SK-N-SH (cell line): Measurements from ENCODE around the gene PICK1. TPM values are rescaled to one million over a fixed set of nuclear protein-coding genes. Genes with fewer than 3 reads are reported as not detected.

ENCODE experiments used
- CTCF ChIA-PET: fragments of 300-600, 350-600 bp; formaldehyde crosslinking; extraction: SDS; loops from one replicate; lab custom pipeline; 2021; lab: Yijun Ruan, JAX
- POLR2A ChIA-PET: fragments of 350-600 bp; sonication (Branson Sonifier 250); formaldehyde crosslinking; extraction: SDS; loops from one replicate; lab custom pipeline; 2020; ENCODE audit warnings: antibody characterized with exemption, inconsistent platforms; lab: Yijun Ruan, JAX
- DNase-seq: peaks from one replicate; pipeline ENCODE4 v3.0.0; 2012
- H2AFZ ChIP-seq: fragments of 200-600 bp; sonication (generic); 2 replicates; pipeline ENCODE4 v1.8.1; 2016; ENCODE audit warnings: antibody characterized with exemption, mild to moderate bottlenecking, low read depth
- H3F3A ChIP-seq: fragments of 200-600 bp; sonication (generic); replicated peaks from 2 replicates; pipeline ENCODE3; 2016; ENCODE audit warnings: antibody characterized with exemption, mild to moderate bottlenecking; ENCODE audit not compliant: insufficient read depth
- H3K27ac ChIP-seq, 2 experiments: fragments of 200-500 bp in 1 of 2; fragments of 200-600 bp in 1 of 2; sonication (Bioruptor generic) in 1 of 2; sonication (generic), shearing (Covaris generic) in 1 of 2; 2 replicates each; pipeline versions ENCODE4 v1.5.1 to v1.6.1; 2014 to 2016; ENCODE audit warnings: low read depth in 2 of 2, inconsistent platforms in 1 of 2, low read length in 1 of 2, mild to moderate bottlenecking in 1 of 2, mixed read lengths in 1 of 2
- H3K27me3 ChIP-seq: fragments of 200-600 bp; sonication (generic), shearing (Covaris generic); 2 replicates; pipeline ENCODE4 v1.6.1; 2016; ENCODE audit warnings: mixed run types; ENCODE audit not compliant: insufficient read depth
- H3K36me3 ChIP-seq, 2 experiments: fragments of 200-500 bp in 1 of 2; fragments of 200-600 bp in 1 of 2; sonication (Bioruptor generic) in 1 of 2; sonication (generic) in 1 of 2; replicated peaks in 1 of 2; 2 replicates each; pipeline versions ENCODE3 to v1.5.1; 2014 to 2016; ENCODE audit warnings: low read length in 1 of 2, mild to moderate bottlenecking in 1 of 2; ENCODE audit not compliant: insufficient read depth in 2 of 2, control insufficient read depth in 1 of 2
- H3K4me1 ChIP-seq, 2 experiments: fragments of 200-500 bp in 1 of 2; fragments of 200-600 bp in 1 of 2; sonication (Bioruptor generic) in 1 of 2; sonication (generic), shearing (Covaris generic) in 1 of 2; 2 replicates each; pipeline versions ENCODE4 v1.5.1 to v1.6.1; 2014 to 2016; ENCODE audit warnings: low read depth in 1 of 2, low read length in 1 of 2, mixed run types in 1 of 2; ENCODE audit not compliant: insufficient read depth in 2 of 2, control insufficient read depth in 1 of 2
- H3K4me2 ChIP-seq: fragments of 200-600 bp; sonication (generic), shearing (Covaris generic); 2 replicates; pipeline ENCODE4 v1.6.1; 2017; ENCODE audit warnings: mixed run types
- H3K4me3 ChIP-seq, 2 experiments: fragments of 200-500 bp in 1 of 2; fragments of 200-600 bp in 1 of 2; sonication (Bioruptor generic) in 1 of 2; sonication (generic), shearing (Covaris generic) in 1 of 2; 2 replicates each; pipeline versions ENCODE4 v1.5.1 to v1.8.1; 2014 to 2016; ENCODE audit warnings: low read depth in 2 of 2, inconsistent platforms in 1 of 2, low read length in 1 of 2, mild to moderate bottlenecking in 1 of 2, mixed read lengths in 1 of 2, moderate library complexity in 1 of 2
- H3K79me2 ChIP-seq: fragments of 200-600 bp; sonication (generic); 2 replicates; pipeline ENCODE4 v1.8.1; 2017; ENCODE audit warnings: mild to moderate bottlenecking; ENCODE audit not compliant: insufficient read depth
- H3K9ac ChIP-seq: fragments of 200-600 bp; sonication (generic); 2 replicates; pipeline ENCODE4 v1.6.1; 2017; ENCODE audit warnings: mixed run types
- H3K9me2 ChIP-seq: fragments of 200-600 bp; sonication (generic); 2 replicates; pipeline ENCODE4 v1.6.1; 2017; ENCODE audit warnings: mixed run types
- H3K9me3 ChIP-seq: fragments of 200-600 bp; sonication (generic); 2 replicates; pipeline ENCODE4 v1.6.1; 2017; ENCODE audit warnings: mixed run types, mild to moderate bottlenecking, moderate library complexity
- H4K20me1 ChIP-seq: fragments of 200-600 bp; sonication (generic); 2 replicates; pipeline ENCODE4 v1.6.1; 2017; ENCODE audit warnings: mild to moderate bottlenecking, mixed run types; ENCODE audit not compliant: insufficient read depth
- CHD2 ChIP-seq: fragments of 150-350 bp; IDR thresholded peaks from 2 replicates; pipeline ENCODE4 v1.6.1; 2018; ENCODE audit warnings: low read length; ENCODE audit not compliant: partially characterized antibody
- EZH2phosphoT487 ChIP-seq: fragments of 200-600 bp; sonication (generic); IDR thresholded peaks from 2 replicates; pipeline ENCODE4 v1.6.1; 2017; ENCODE audit warnings: low read depth, mixed run types, mild to moderate bottlenecking, antibody characterized with exemption, moderate library complexity, borderline replicate concordance
- FOXJ3 ChIP-seq: sonication (generic); formaldehyde crosslinking; IDR thresholded peaks from 2 replicates; pipeline ENCODE4 v1.5.1; 2020; ENCODE audit warnings: mild to moderate bottlenecking, missing genetic modification reagents
- FOXM1 ChIP-seq: IDR thresholded peaks from 2 replicates; pipeline ENCODE4 v1.4.0; 2012; ENCODE audit warnings: low read depth, mild to moderate bottlenecking
- IRF3 ChIP-seq: fragments of 150-350 bp; IDR thresholded peaks from 2 replicates; pipeline ENCODE4 v1.6.1; 2016; ENCODE audit warnings: mild to moderate bottlenecking, low read depth, low read length
- JUND ChIP-seq: IDR thresholded peaks from 2 replicates; pipeline ENCODE4 v1.4.0; 2012
- POLR2AphosphoS5 ChIP-seq: IDR thresholded peaks from 2 replicates; pipeline ENCODE4 v1.6.1; 2012; ENCODE audit warnings: low read depth, low read length
- RAD21 ChIP-seq: IDR thresholded peaks from 2 replicates; pipeline ENCODE4 v1.6.1; 2012; ENCODE audit warnings: mild to moderate bottlenecking, low read length
- RCOR1 ChIP-seq: fragments of 150-350 bp; IDR thresholded peaks from 2 replicates; pipeline ENCODE4 v1.6.1; 2017; ENCODE audit warnings: antibody characterized with exemption, low read length
- SMC3 ChIP-seq: IDR thresholded peaks from 2 replicates; pipeline ENCODE4 v1.6.1; 2012; ENCODE audit warnings: low read depth, low read length, improper control_type of control experiment
- TAF1 ChIP-seq: IDR thresholded peaks from 2 replicates; pipeline ENCODE4 v1.6.1; 2012; ENCODE audit warnings: low read depth, mild to moderate bottlenecking, low read length, moderate library complexity, borderline replicate concordance
- TEAD4 ChIP-seq: IDR thresholded peaks from 2 replicates; pipeline ENCODE4 v1.4.0; 2012; ENCODE audit warnings: mild to moderate bottlenecking, borderline replicate concordance; ENCODE audit not compliant: insufficient read depth
- WGBS: methylation state at CpG from one replicate; pipeline ENCODE4 v1.1.6; 2017; ENCODE audit warnings: low lambda C conversion rate; 5-methylcytosine and 5-hydroxymethylcytosine counted together
- polyA plus RNA-seq, 3 experiments: library from polyadenylated mRNA; depleted of rRNA; stranded (reverse); fragments of >200 nt; gene quantifications; 2 replicates each; pipeline ENCODE4 v1.2.3, GENCODE V29; 2012
- TF ChIP-seq, protein P1 (sequence below): IDR thresholded peaks from 2 replicates; pipeline ENCODE4; 2012
- TF ChIP-seq, protein P2 (sequence below): IDR thresholded peaks from 2 replicates; pipeline ENCODE4 v1.4.0; 2012; ENCODE audit warnings: low read depth
- TF ChIP-seq, protein P3 (sequence below): IDR thresholded peaks from 2 replicates; pipeline ENCODE4 v1.6.1; 2012; ENCODE audit warnings: mild to moderate bottlenecking, low read depth, low read length, moderate library complexity
- TF ChIP-seq, protein P4 (sequence below): IDR thresholded peaks from 2 replicates; pipeline ENCODE4 v1.4.0; 2012; ENCODE audit warnings: low read depth, borderline replicate concordance

The PICK1 gene
- polyA plus RNA-seq, 1 of the 3 experiments (the other 2 are of a cell fraction): 36.8 TPM

DNA sequence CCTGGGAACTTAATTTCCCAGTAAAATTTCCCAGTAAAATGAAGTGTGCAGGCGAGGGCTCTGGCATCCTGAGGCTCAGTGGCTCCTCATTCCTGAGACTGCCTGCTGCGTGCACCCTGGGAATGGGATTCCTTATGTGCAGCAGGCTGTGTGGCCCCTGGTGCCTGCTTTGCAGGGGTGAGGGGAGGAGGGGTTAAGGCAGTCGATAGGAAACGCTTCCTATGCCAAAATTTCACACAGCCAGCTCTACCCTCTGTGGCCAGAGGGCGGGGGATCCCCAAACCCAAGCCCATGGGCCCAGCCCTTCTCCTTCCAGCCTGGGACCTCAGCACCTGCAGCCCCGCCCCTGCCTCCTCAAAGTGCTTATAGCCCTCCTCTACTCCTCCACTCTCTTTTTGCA is 65.4 kb downstream of the PICK1 start (continued):
- TF ChIP-seq, protein P1, sequence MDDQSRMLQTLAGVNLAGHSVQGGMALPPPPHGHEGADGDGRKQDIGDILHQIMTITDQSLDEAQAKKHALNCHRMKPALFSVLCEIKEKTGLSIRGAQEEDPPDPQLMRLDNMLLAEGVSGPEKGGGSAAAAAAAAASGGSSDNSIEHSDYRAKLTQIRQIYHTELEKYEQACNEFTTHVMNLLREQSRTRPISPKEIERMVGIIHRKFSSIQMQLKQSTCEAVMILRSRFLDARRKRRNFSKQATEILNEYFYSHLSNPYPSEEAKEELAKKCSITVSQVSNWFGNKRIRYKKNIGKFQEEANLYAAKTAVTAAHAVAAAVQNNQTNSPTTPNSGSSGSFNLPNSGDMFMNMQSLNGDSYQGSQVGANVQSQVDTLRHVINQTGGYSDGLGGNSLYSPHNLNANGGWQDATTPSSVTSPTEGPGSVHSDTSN: no peak
- TF ChIP-seq JUND (no peak), RCOR1 (no peak), SMC3 (no peak), CHD2 (no peak)

DNA sequence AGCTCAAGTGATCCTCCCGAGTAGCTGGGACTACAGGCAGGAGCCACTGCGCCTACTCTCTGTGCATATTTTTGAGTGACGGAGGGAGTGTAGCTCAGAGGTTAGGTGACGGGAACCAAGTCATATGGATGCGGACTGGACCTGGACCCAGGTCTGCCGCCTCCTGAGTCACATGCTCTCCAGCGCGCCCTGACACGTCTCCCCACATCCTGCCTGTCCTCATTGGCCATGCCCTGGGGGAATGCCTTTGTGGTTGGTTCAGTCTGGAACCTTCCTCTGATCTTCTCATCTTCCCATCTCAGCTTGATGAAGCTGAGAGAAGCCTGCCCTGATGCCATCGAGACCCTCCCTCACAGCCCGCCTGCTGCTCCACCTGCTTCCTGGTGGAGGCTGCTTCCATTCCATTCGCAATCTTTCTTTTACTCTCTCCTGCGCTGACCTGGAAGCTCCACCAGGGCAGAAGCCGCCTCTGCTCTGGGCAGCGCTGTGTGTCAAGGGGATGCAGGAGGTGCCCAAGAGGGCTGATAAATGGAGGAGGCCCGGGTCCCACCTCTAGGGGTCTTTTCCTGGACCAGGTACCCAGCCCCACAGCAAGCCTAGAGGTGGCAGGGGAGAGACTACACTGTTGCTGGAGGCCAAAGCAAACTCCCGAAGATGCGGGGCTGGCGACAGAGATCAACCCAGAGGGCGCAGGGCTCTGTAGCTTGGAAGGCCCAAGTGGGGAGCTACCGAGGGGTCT is 67.2 kb downstream of the PICK1 start:
- POLR2A ChIA-PET: no interaction called here
- TF ChIP-seq RAD21 (no peak), SMC3 (no peak), TEAD4 (no peak), FOXM1 (no peak), IRF3 (no peak), TAF1 (no peak), EZH2phosphoT487 (no peak), POLR2AphosphoS5 (no peak), FOXJ3 (CRISPR knock-in tag) (no peak)
- TF ChIP-seq, protein P2, sequence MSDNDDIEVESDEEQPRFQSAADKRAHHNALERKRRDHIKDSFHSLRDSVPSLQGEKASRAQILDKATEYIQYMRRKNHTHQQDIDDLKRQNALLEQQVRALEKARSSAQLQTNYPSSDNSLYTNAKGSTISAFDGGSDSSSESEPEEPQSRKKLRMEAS: no peak
- TF ChIP-seq, protein P3, sequence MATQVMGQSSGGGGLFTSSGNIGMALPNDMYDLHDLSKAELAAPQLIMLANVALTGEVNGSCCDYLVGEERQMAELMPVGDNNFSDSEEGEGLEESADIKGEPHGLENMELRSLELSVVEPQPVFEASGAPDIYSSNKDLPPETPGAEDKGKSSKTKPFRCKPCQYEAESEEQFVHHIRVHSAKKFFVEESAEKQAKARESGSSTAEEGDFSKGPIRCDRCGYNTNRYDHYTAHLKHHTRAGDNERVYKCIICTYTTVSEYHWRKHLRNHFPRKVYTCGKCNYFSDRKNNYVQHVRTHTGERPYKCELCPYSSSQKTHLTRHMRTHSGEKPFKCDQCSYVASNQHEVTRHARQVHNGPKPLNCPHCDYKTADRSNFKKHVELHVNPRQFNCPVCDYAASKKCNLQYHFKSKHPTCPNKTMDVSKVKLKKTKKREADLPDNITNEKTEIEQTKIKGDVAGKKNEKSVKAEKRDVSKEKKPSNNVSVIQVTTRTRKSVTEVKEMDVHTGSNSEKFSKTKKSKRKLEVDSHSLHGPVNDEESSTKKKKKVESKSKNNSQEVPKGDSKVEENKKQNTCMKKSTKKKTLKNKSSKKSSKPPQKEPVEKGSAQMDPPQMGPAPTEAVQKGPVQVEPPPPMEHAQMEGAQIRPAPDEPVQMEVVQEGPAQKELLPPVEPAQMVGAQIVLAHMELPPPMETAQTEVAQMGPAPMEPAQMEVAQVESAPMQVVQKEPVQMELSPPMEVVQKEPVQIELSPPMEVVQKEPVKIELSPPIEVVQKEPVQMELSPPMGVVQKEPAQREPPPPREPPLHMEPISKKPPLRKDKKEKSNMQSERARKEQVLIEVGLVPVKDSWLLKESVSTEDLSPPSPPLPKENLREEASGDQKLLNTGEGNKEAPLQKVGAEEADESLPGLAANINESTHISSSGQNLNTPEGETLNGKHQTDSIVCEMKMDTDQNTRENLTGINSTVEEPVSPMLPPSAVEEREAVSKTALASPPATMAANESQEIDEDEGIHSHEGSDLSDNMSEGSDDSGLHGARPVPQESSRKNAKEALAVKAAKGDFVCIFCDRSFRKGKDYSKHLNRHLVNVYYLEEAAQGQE: no peak
- TF ChIP-seq, protein P4, sequence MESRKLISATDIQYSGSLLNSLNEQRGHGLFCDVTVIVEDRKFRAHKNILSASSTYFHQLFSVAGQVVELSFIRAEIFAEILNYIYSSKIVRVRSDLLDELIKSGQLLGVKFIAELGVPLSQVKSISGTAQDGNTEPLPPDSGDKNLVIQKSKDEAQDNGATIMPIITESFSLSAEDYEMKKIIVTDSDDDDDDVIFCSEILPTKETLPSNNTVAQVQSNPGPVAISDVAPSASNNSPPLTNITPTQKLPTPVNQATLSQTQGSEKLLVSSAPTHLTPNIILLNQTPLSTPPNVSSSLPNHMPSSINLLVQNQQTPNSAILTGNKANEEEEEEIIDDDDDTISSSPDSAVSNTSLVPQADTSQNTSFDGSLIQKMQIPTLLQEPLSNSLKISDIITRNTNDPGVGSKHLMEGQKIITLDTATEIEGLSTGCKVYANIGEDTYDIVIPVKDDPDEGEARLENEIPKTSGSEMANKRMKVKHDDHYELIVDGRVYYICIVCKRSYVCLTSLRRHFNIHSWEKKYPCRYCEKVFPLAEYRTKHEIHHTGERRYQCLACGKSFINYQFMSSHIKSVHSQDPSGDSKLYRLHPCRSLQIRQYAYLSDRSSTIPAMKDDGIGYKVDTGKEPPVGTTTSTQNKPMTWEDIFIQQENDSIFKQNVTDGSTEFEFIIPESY: no peak
- TF ChIP-seq, all 33 proteins: peak for 0
- H3K9me3 ChIP-seq: no peaks in the 10 kb centered on the region
- no peak overlapping the region for H3K4me3 ChIP-seq
- 95% methylated on average over 11 of the region's 21 CpGs for WGBS
- H3K79me2 ChIP-seq: no peaks in the 10 kb centered on the region
- CTCF ChIA-PET: interaction anchor here (3.8 kb wide), 1 partner anchor 10 kb away, joined by 17 read pairs; no protein-coding TSS in a partner anchor
- no peaks in the 10 kb centered on the region for H3K4me1 ChIP-seq
- no peaks in the 10 kb centered on the region for H3K27me3 ChIP-seq
- no peaks in the 10 kb centered on the region for H4K20me1 ChIP-seq
- H2AFZ ChIP-seq: no peak overlapping the region
- H3K27ac ChIP-seq: no peak overlapping the region
- no peak overlapping the region for H3K9ac ChIP-seq
- H3K36me3 ChIP-seq: no peaks in the 10 kb centered on the region
- H3K9me2 ChIP-seq: no peaks in the 10 kb centered on the region
- no peak for DNase-seq
- H3F3A ChIP-seq: no peaks in the 10 kb centered on the region
- H3K4me2 ChIP-seq: no peak overlapping the region
